Measurements from ENCODE around the gene PPM1J. TPM values are rescaled to one million over a fixed set of nuclear protein-coding genes. Genes with fewer than 3 reads are reported as not detected.

PPM1J gene
- total and polyA plus RNA-seq, 2 of the 8 experiments (the other 6 are each of a cell fraction or from before 2014, with no cell fraction given): 19.4 to 31.6 TPM

GRCh38 chr1:112712701-112713128, 2.4 kb downstream of the PPM1J start:
- H3K56ac ChIP-seq (replicated peaks; ENCODE audit: insufficient read length, low read depth, low read length): no peak overlapping the region
- H4K20me1 ChIP-seq (replicated peaks in 1 of 2; ENCODE audit: control insufficient read depth in 1 of 2, insufficient read depth in 2 of 2, low read length in 2 of 2): peaks cover 0 to 8% of the 10 kb centered on the region in 2 experiments
- DNase-seq (ENCODE audit: low read depth in 1 of 2, low spot score in 2 of 2) (no peak), FAIRE-seq (no peak)
- H3K23me2 ChIP-seq (ENCODE audit: low read depth, low read length): peaks cover 14% of the 10 kb centered on the region
- no peak overlapping the region for H3K4ac ChIP-seq (replicated peaks; ENCODE audit: insufficient read length, low read depth, low read length)
- no peak overlapping the region for H4K91ac ChIP-seq (replicated peaks; ENCODE audit: insufficient read length, low read length)
- peaks cover 0 to 23% (median 15%) of the 10 kb centered on the region in 4 experiments; a peak in 6 of 7 replicates for H3K4me1 ChIP-seq (replicated peaks in 1 of 4; ENCODE audit: control insufficient read depth in 3 of 4, insufficient read depth in 4 of 4, low read length in 3 of 4)
- ChIA-PET CTCF (ENCODE audit: partially characterized antibody) (interaction anchor here (1.0 to 14.2 kb wide), 4 partner anchors 9 to 322 kb away, joined by 3 to 547 read pairs (median 22); no protein-coding TSS in a partner anchor), POLR2A (ENCODE audit: partially characterized antibody) (interaction anchor here (0.6 to 4.3 kb wide), 5 partner anchors 9 to 317 kb away, joined by 3 to 32 read pairs (median 3); partner anchors contain the start of genes CTTNBP2NL and MOV10)
- no peak overlapping the region for H2BK5ac ChIP-seq (ENCODE audit: low read depth, low read length)
- H2BK20ac ChIP-seq (ENCODE audit: low read length): no peak overlapping the region
- 74% methylated on average over 9 of the region's 9 CpGs; no CpG with 5 or more reads in 1 of the 2 experiments for WGBS, 2 experiments (ENCODE audit: extremely low coverage in 1 of 2, insufficient coverage in 1 of 2, insufficient read length in 1 of 2, insufficient replicate concordance in 2 of 2, low coverage in 1 of 2, low lambda C conversion rate in 2 of 2, missing lambda C conversion rate in 1 of 2)
- H3K36me3 ChIP-seq (ENCODE audit: control insufficient read depth in 2 of 4, insufficient read depth in 4 of 4, low read length in 3 of 4): peaks cover 0 to 5% (median 3%) of the 10 kb centered on the region in 4 experiments; a peak in 4 of 8 replicates
- H3K9me3 ChIP-seq (ENCODE audit: insufficient read depth in 2 of 2, low read depth in 1 of 2, low read length in 1 of 2): no peaks in the 10 kb centered on the region
- no peak overlapping the region for H4K5ac ChIP-seq (ENCODE audit: insufficient read length, low read depth, low read length)
- no peak overlapping the region for H2BK12ac ChIP-seq (ENCODE audit: low read depth, low read length)
- H2AFZ ChIP-seq (ENCODE audit: low read length): no peak overlapping the region
- no peaks in the 10 kb centered on the region for H3K79me2 ChIP-seq (ENCODE audit: control insufficient read depth in 1 of 2, insufficient read depth in 2 of 2, low read length in 2 of 2)
- no peak overlapping the region for H4K8ac ChIP-seq (ENCODE audit: extremely low read depth, insufficient read depth, low read length)
- no peak overlapping the region for H2AK5ac ChIP-seq (ENCODE audit: low read depth, low read length)
- peaks cover 0 to 18% (median 8%) of the 10 kb centered on the region in 4 experiments; a peak in 4 of 7 replicates for H3K27me3 ChIP-seq (replicated peaks in 1 of 4; ENCODE audit: control insufficient read depth in 3 of 4, extremely low read depth in 1 of 4, insufficient read depth in 3 of 4, low read length in 3 of 4)
- H3K4me2 ChIP-seq (ENCODE audit: insufficient read depth in 1 of 2, low read depth in 2 of 2, low read length in 2 of 2): no peak overlapping the region
- H3K14ac ChIP-seq (ENCODE audit: insufficient read length): no peak overlapping the region
- H3K23ac ChIP-seq (ENCODE audit: insufficient read length): no peak overlapping the region
- no peaks in the 10 kb centered on the region for H3K79me1 ChIP-seq (ENCODE audit: low read depth, low read length)
- H3K9ac ChIP-seq (replicated peaks in 1 of 4; ENCODE audit: extremely low read depth in 1 of 4, low read depth in 3 of 4, low read length in 3 of 4): no peak overlapping the region
- H3K4me3 ChIP-seq (ENCODE audit: extremely low read depth in 1 of 4, insufficient read depth in 2 of 4, low read depth in 3 of 4, low read length in 4 of 4): no peak overlapping the region
- no peak overlapping the region for H2BK120ac ChIP-seq (replicated peaks; ENCODE audit: low read depth, low read length)
- no peak overlapping the region for H3K27ac ChIP-seq (ENCODE audit: low read depth, low read length)
- H3K18ac ChIP-seq (ENCODE audit: extremely low read depth, low read length): no peak overlapping the region
- no peak overlapping the region for H2BK15ac ChIP-seq (ENCODE audit: low read length)
- TF ChIP-seq MAX (IDR thresholded peaks at IDR 0.05) (no peak), ZNF274 (IDR thresholded peaks at IDR 0.05; ENCODE audit: borderline replicate concordance, extremely low read depth, low read length) (no peak), TAF7 (optimal IDR thresholded peaks at IDR 0.05; ENCODE audit: borderline replicate concordance, low read depth, low read length) (no peak), SP4 (IDR thresholded peaks at IDR 0.05; ENCODE audit: low read length) (no peak), KDM5A (IDR thresholded peaks at IDR 0.05; ENCODE audit: low read length) (no peak), NRF1 (IDR thresholded peaks at IDR 0.05; ENCODE audit: low read depth, low read length) (no peak), YY1 (IDR thresholded peaks at IDR 0.05; ENCODE audit: low read depth, low read length) (no peak), BRCA1 (IDR thresholded peaks at IDR 0.05; ENCODE audit: low read depth, low read length) (no peak), CREB1 (IDR thresholded peaks at IDR 0.05) (no peak), EP300 (IDR thresholded peaks at IDR 0.05; ENCODE audit: borderline replicate concordance in 1 of 2, low read depth in 2 of 2, low read length in 2 of 2) (no peak), FOSL1 (IDR thresholded peaks at IDR 0.05; ENCODE audit: insufficient read depth, low read depth, low read length) (no peak), TBP (IDR thresholded peaks at IDR 0.05; ENCODE audit: low read depth, low read length) (no peak), MAFK (IDR thresholded peaks at IDR 0.05; ENCODE audit: low read depth, low read length) (no peak), GABPA (IDR thresholded peaks at IDR 0.05; ENCODE audit: borderline replicate concordance, insufficient read depth, low read length) (no peak), POLR2AphosphoS5 (IDR thresholded peaks at IDR 0.05; ENCODE audit: low read depth, low read length) (no peak)

All from H1 (cell line).